ENCODE measurements around the gene ARHGEF28.
A peak's percentile ranks its signal among the peaks of the same experiment; 100 is the strongest.

Gene ARHGEF28

GRCh38 chr5:73792687-73793320 is 166.8 kb downstream of the ARHGEF28 start:
- in situ Hi-C loops (cut with MboI; ENCODE audit: low pct_unique_long_range_greater_than_20kb, low sequenced_read_pairs), result loop anchor here (25.0 kb wide), 1 partner anchor 206 kb away; no protein-coding TSS in a partner anchor
- peak; percentile 67 for DNase-seq

GRCh38 chr5:73793911-73794310 is 167.9 kb downstream of the ARHGEF28 start:
- in situ Hi-C loops (cut with MboI; ENCODE audit: low pct_unique_long_range_greater_than_20kb, low sequenced_read_pairs), result loop anchor here (25.0 kb wide), 1 partner anchor 207 kb away; no protein-coding TSS in a partner anchor
- DNase-seq, result no peak

GRCh38 chr5:73796164-73797131 is 170.5 kb downstream of the ARHGEF28 start:
- peak; percentile 15 for DNase-seq
- in situ Hi-C loops (cut with MboI; ENCODE audit: low pct_unique_long_range_greater_than_20kb, low sequenced_read_pairs), result loop anchor here (25.0 kb wide), 1 partner anchor 209 kb away; no protein-coding TSS in a partner anchor

- in situ Hi-C loops (cut with MboI; ENCODE audit: low pct_unique_long_range_greater_than_20kb, low sequenced_read_pairs), result loop anchor here (25.0 kb wide), 1 partner anchor 210 kb away; no protein-coding TSS in a partner anchor
- DNase-seq, result no peak
These were observed 171.1 kb downstream of the ARHGEF28 start for GRCh38 chr5:73797132-73797510.

- DNase-seq, result no peak
- in situ Hi-C loops (cut with MboI; ENCODE audit: low pct_unique_long_range_greater_than_20kb, low sequenced_read_pairs), result loop anchor here (25.0 kb wide), 1 partner anchor 212 kb away; no protein-coding TSS in a partner anchor
These were observed 173.5 kb downstream of the ARHGEF28 start for GRCh38 chr5:73799401-73799972.

- in situ Hi-C loops (cut with MboI; ENCODE audit: low pct_unique_long_range_greater_than_20kb, low sequenced_read_pairs), result no loop called here
- no peak for DNase-seq
These were observed 175.7 kb downstream of the ARHGEF28 start for GRCh38 chr5:73801686-73802085.

GRCh38 chr5:73805449-73805848 is 179.5 kb downstream of the ARHGEF28 start:
- in situ Hi-C loops (cut with MboI; ENCODE audit: low pct_unique_long_range_greater_than_20kb, low sequenced_read_pairs), result no loop called here
- no peak for DNase-seq

GRCh38 chr5:73808911-73809310 is 182.9 kb downstream of the ARHGEF28 start:
- in situ Hi-C loops (cut with MboI; ENCODE audit: low pct_unique_long_range_greater_than_20kb, low sequenced_read_pairs), result no loop called here
- DNase-seq, result no peak

GRCh38 chr5:73810429-73810828 is 184.4 kb downstream of the ARHGEF28 start:
- DNase-seq, result no peak
- in situ Hi-C loops (cut with MboI; ENCODE audit: low pct_unique_long_range_greater_than_20kb, low sequenced_read_pairs), result no loop called here

GRCh38 chr5:73812457-73812856 is 186.5 kb downstream of the ARHGEF28 start:
- in situ Hi-C loops (cut with MboI; ENCODE audit: low pct_unique_long_range_greater_than_20kb, low sequenced_read_pairs), result no loop called here
- no peak for DNase-seq

- no peak for DNase-seq
- in situ Hi-C loops (cut with MboI; ENCODE audit: low pct_unique_long_range_greater_than_20kb, low sequenced_read_pairs), result no loop called here
These were observed 187.1 kb downstream of the ARHGEF28 start for GRCh38 chr5:73812962-73813588.

GRCh38 chr5:73814233-73814846 is 188.3 kb downstream of the ARHGEF28 start:
- no peak for DNase-seq
- in situ Hi-C loops (cut with MboI; ENCODE audit: low pct_unique_long_range_greater_than_20kb, low sequenced_read_pairs), result no loop called here

GRCh38 chr5:73815631-73816030 is 189.6 kb downstream of the ARHGEF28 start:
- no peak for DNase-seq
- in situ Hi-C loops (cut with MboI; ENCODE audit: low pct_unique_long_range_greater_than_20kb, low sequenced_read_pairs), result no loop called here

- DNase-seq, result no peak
- in situ Hi-C loops (cut with MboI; ENCODE audit: low pct_unique_long_range_greater_than_20kb, low sequenced_read_pairs), result no loop called here
These were observed 190.8 kb downstream of the ARHGEF28 start for GRCh38 chr5:73816656-73817420.

GRCh38 chr5:73818357-73818756 is 192.4 kb downstream of the ARHGEF28 start:
- DNase-seq, result no peak
- in situ Hi-C loops (cut with MboI; ENCODE audit: low pct_unique_long_range_greater_than_20kb, low sequenced_read_pairs), result no loop called here

- DNase-seq, result no peak
- in situ Hi-C loops (cut with MboI; ENCODE audit: low pct_unique_long_range_greater_than_20kb, low sequenced_read_pairs), result no loop called here
These were observed 194.3 kb downstream of the ARHGEF28 start for GRCh38 chr5:73820326-73820725.

- in situ Hi-C loops (cut with MboI; ENCODE audit: low pct_unique_long_range_greater_than_20kb, low sequenced_read_pairs), result no loop called here
- DNase-seq, result no peak
These were observed 195.0 kb downstream of the ARHGEF28 start for GRCh38 chr5:73821003-73821402.

- DNase-seq, result no peak
- in situ Hi-C loops (cut with MboI; ENCODE audit: low pct_unique_long_range_greater_than_20kb, low sequenced_read_pairs), result no loop called here
These were observed 196.4 kb downstream of the ARHGEF28 start for GRCh38 chr5:73822278-73822988.

Measured in KBM-7 (cell line).